OCI-M1 (cell line): ENCODE measurements around the gene COQ10B.
A peak's percentile ranks its signal among the peaks of the same experiment; 100 is the strongest.
"Not testable (repeated sequence)": the region's sequence is repeated elsewhere in the genome, so short reads cannot be mapped to it uniquely, and the experiment has no call there.

ENCODE experiments used
- DNase-seq: peaks from one replicate; lab custom pipeline; 2025; lab: John Stamatoyannopoulos, UW

The COQ10B gene

DNA sequence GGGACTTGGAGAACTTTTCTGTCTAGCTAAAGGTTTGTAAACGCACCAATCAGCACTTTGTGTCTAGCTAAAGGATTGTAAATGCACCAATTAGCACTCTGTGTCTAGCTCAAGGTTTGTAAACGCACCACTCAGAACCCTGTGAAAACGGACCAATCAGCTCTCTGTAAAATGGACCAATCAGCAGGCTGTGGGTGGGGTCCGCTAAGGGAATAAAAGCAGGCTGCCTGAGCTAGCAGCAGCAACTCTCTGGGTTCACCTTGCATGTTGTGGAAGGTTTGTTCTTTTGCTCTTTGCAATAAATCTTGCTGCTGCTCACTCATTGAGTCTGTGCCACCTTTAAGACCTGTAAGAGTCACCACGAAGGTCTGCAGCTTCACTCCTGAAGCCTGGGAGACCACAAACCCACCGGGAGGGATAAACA is 2.4 kb upstream of the COQ10B start:
- not testable (repeated sequence) for DNase-seq

DNA sequence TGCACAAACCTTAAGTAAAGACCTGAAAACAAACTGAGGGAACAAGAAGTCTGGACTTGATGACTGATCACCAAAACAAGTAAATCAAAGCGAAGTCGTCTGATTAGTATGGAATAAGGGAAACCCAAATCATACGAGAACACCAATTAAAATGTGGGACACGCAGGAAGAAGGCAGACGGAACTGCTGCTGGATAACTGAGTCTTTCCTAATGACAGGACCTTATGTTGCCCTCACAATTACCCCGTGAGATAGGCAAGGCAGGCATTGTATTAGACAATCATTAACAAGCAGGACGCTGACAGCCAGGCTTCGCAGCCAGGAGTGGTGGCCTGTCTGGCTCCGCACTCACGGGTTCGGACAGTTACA is 614 bp upstream of the COQ10B start:
- no peak for DNase-seq

- DNase-seq, result no peak
Measured at GRCh38 chr2:197453914-197454398, 604 bp downstream of the COQ10B start.

DNA sequence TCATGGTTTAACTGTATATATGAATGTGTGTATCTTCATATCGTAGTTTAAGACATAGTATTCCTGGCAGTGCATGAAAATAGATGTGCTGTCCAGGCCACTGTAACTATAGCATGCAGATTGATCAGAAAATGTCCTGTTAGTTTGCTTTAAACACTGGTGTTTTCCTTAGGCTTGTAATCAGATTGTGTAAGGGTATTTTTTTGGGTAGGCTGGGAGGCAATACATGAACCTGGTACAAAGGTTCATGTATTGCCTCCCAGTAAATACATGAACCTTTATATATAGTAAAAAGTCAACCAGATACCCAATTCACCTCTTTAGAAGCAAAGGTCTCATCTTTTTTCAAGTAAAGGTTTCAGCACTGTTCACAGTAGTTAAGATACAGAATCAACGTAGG is 1.6 kb downstream of the COQ10B start:
- no peak for DNase-seq

DNA sequence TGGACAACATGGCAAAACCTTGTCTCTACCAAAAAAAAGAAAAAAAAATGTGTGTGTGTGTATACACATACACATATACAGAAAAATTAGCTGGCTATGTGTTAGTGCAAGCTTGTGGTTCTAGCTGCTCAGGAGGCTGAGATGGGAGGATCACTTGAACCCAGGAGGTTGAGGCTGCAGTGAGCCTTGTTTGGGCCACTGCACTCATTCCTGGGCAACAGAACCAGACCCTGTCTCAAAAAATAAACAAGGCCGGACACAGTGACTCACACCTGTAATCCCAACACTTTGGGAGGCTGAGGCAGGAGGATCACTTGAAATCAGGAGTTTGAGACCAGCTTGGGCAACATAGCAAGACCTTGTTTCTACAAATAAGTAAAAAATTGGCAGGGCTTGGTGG is 2.1 kb downstream of the COQ10B start:
- DNase-seq, result no peak

DNA sequence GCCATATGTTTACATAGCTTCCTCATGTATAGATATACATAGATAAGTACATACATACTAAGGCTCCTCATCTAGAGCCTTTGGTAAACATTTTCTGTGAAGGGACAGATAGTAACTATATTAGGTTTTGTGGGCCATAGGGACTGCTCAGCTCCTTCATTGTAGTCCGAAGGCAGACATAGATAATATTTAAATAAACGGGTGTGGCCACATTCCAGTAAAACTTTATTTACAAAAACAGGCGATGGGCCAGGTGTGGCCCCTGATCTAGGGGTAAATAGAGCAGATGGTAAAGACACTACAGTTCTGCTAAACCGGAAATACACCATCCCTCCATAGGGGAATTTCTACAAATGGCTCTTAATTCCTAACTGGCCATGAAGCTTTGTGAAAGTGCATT is 7.3 kb downstream of the COQ10B start:
- no peak for DNase-seq

- DNase-seq, result no peak
Measured at GRCh38 chr2:197461057-197461456, 7.7 kb downstream of the COQ10B start.

- DNase-seq, result no peak
Measured at GRCh38 chr2:197464175-197464574, 10.8 kb downstream of the COQ10B start.

GRCh38 chr2:197472166-197472565 is 18.8 kb downstream of the COQ10B start:
- DNase-seq, result no peak

DNA sequence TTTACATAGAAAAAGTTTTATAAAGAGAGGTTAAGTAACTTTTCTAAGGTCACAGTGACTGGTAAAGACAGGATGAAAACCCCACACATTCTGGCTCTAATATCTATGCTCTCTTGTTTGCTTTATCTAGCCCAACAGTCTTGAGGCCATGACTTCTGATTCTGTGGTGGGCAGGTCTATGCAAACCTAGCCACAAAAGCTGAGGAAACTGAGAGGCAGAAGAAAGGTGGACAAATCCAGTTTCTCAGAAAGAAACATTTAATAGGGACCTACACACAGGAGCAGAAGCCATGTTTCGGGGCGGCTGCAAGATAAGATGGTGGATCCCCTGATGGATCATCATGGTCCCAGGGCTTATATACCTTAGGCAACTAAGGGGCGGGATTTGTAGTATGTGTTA is 24.4 kb downstream of the COQ10B start:
- peak; percentile 83 for DNase-seq

- DNase-seq, result no peak
Measured at GRCh38 chr2:197480165-197481036, 27.0 kb downstream of the COQ10B start.

- not testable (repeated sequence) for DNase-seq
Measured at GRCh38 chr2:197484248-197484647, 30.9 kb downstream of the COQ10B start.

- DNase-seq, result no peak
Measured at GRCh38 chr2:197486175-197486574, 32.8 kb downstream of the COQ10B start.

- no peak for DNase-seq
Measured at GRCh38 chr2:197487385-197487784, 34.0 kb downstream of the COQ10B start.

DNA sequence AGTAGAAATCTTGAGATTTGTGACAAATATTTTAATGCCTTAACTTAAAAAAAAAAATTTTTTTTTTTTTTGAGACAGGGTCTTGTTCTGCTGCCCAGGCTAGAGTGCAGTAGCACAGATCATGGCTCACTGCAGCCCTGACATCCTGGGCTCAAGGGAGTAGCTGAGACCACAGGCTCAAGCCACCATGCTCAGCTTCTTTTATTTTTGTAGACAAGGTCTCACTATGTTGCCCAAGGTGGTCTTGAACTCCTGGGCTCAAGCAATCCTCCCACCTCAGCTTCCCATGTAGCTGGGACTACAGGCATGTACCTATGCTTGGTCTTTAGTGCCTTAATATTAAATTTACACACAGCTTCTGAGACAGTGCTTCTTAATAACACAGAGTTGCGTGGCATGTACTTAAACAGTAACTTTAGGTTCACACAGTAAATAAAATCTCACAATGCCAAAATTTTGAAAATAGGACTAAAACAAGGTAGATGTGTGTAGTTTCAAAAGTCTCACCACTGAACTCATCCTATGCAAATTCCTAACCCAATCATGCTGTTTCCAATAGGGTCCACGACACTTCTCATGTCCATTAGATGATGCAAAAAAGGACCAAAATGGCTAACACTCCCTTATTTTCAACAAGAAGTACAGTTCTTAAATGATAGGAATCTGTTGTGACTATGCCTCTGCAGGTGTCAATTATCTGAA is 42.2 kb downstream of the COQ10B start:
- no peak for DNase-seq

- no peak for DNase-seq
Measured at GRCh38 chr2:197496695-197497094, 43.3 kb downstream of the COQ10B start.

- peak; percentile 37 for DNase-seq
Measured at GRCh38 chr2:197497326-197497725, 44.0 kb downstream of the COQ10B start.

- DNase-seq, result peak; percentile 40
Measured at GRCh38 chr2:197498235-197498936, 45.0 kb downstream of the COQ10B start.

GRCh38 chr2:197498937-197499593 is 45.7 kb downstream of the COQ10B start:
- peak; percentile 63 for DNase-seq

- DNase-seq, result peak; percentile 99
Measured at GRCh38 chr2:197499594-197500502, 46.5 kb downstream of the COQ10B start, which contains the start of the genes HSPD1 and HSPE1. Gene HSPD1, minus strand, starts transcription at chr2:197499840. Its CDS starts 992 bp downstream, at chr2:197498848. Gene HSPE1, plus strand, starts transcription at chr2:197500379. Its CDS starts 58 bp downstream, at chr2:197500437.
